NCI-H1694 treated with DMSO at 0.1 percent for 48 hours (cell line): ENCODE results near the gene TNP2.

Experiments used
- DNase-seq: peaks from one replicate; lab custom pipeline; 2025; lab: John Stamatoyannopoulos, UW

TNP2 gene

GRCh38 chr16:11256661-11257130 lies 12.4 kb downstream of the TNP2 start:
- DNase-seq, result no peak

GRCh38 chr16:11255737-11256660 lies 13.1 kb downstream of the TNP2 start, which contains the start of gene SOCS1:
Gene SOCS1 (minus strand): TSS chr16:11256204. CDS start chr16:11255478, 726 bp downstream.
- DNase-seq, result peak; percentile 49

DNA sequence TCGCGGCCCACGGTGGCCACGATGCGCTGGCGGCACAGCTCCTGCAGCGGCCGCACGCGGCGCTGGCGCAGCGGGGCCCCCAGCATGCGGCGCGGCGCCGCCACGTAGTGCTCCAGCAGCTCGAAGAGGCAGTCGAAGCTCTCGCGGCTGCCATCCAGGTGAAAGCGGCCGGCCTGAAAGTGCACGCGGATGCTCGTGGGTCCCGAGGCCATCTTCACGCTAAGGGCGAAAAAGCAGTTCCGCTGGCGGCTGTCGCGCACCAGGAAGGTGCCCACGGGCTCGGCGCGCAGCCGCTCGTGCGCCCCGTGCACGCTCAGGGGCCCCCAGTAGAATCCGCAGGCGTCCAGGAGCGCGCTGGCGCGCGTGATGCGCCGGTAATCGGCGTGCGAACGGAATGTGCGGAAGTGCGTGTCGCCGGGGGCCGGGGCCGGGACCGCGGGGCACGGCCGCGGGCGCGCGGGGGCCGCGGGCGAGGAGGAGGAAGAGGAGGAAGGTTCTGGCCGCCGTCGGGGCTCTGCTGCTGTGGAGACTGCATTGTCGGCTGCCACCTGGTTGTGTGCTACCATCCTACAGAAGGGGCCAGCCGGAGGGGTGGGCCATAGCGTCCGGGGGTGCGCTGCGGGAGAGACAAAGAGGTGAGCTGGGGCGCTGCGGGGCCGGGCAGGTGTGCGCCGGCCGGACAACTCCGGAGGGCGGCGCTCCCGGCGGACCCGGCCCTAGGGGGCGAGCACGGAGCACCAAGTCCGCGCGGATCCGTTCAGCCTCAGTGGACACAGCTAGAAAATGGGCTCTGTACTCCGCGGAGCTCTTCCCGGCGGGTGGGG lies 14.0 kb downstream of the TNP2 start:
- no peak for DNase-seq

GRCh38 chr16:11253995-11254912 lies 14.9 kb downstream of the TNP2 start:
- no peak for DNase-seq

DNA sequence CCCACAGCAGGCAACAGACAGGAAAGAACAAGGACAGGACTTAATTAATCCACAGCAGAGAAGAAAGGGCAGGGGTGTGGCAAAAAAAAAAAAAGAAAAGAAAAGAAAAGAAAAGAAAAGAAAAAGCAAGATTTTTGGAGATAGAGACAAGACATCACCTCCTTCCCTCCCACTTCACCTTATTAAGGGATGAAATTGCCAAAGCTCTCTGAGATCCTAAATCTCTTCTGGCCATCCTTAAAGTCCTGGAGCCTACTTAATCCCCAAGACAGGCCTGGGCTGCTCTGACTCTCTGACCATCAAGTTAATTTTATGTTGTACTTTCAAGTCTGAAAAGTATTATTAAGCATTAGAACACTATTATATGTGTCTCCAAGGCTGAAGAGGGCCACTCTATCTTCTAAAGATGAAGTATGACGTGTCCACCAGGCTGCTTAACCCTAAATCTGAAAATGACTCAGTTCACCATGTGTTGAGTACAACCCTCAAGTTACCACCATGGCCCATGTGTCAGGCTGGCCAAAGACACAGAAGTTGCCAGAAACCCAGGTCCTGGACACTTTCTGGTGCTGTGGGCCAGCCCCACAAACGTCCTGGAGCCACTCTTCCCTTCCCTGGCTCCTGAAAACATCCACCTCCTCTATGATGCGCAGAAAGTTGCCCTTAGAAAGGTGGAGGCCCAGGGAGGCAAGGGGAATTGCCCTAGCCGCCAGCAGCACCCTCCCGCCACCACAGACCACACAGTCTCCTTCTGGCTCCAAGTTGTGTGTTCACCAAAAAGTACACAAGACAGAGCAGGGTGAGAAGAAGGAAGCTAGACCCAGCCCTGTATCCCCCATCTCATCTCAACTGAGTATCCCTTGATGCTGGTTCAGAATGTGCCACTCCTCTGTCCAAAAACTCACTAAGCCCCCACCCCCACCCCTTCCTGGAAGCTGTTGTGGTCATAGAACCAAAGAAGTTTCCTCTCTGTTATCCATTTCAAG lies 15.8 kb downstream of the TNP2 start:
- no peak for DNase-seq

DNA sequence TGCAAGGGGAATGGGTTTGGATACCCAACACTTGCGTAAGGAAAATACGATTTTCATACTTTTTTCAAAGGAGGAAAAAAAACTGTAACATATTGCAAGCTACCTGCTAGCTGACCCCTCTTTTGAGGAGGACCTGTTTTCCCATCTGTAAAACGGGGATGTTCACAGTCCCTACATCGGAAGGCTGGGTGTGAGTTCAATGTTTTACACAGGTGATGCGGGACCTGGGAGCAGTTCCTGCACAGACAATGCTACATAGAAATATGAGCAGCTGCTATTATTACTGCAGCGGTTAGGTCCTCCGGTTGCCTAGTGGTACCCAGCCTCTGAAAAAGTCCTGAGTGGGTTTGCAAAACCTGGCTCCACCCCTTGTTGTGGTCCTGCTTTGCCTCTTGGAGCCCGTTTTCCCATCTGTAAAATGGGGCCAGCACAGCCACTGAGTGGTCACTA lies 16.6 kb downstream of the TNP2 start:
- DNase-seq, result no peak

GRCh38 chr16:11251525-11252481 lies 17.3 kb downstream of the TNP2 start:
- no peak for DNase-seq

GRCh38 chr16:11250786-11251524 lies 18.2 kb downstream of the TNP2 start:
- DNase-seq, result no peak

DNA sequence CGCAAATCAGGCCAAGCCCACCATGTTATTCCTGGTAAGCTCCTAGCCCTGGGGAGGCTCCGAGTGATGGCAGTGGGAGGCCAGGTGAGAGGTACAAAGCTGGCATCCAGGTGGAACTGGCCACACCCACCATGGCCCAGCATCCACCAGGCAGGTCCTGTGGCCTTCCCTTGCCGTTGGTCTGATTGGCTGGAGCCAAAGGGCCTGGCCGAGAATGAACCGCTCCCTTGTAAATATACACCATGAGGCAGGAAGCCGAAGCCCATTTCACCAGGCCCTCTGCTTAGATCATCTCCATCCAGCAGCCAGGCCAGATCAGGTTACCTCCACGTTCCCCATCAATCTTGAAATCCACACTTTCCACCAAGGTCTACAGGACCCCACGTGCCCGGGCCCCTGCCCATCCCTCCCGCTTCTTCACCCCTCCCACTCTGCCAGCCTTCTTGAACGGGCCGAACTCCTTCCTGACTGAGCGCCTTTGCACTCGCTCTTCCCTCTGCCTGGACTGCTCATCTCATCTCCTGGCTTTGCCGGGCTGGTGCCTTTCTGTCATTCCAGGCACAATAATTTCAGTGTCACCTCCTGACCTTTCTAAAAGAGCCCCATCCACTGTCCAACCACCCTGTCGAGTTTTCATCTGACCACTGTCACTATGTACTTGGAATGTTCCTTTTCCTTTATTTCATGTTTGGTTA lies 18.9 kb downstream of the TNP2 start:
- no peak for DNase-seq

GRCh38 chr16:11249233-11250061 lies 19.7 kb downstream of the TNP2 start:
- no peak for DNase-seq

DNA sequence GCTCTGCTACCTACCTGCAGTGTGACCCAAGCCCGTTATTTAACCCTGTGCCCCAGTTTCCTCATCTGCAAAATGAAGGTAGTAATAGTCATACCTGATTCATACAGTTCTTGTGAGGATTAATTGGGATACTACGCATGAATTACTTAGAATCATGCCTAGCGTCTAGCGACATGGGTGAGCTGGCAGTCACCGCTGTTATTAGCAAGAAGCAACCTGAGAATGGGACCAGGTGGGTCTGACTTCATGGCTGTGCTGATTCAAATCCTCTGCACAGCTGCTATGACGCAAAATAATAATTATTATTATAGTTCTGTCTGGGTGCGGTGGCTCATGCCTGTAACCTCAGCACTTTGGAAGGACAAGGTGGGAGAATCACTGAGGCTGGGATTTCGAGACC lies 21.0 kb downstream of the TNP2 start:
- peak; percentile 23 for DNase-seq

DNA sequence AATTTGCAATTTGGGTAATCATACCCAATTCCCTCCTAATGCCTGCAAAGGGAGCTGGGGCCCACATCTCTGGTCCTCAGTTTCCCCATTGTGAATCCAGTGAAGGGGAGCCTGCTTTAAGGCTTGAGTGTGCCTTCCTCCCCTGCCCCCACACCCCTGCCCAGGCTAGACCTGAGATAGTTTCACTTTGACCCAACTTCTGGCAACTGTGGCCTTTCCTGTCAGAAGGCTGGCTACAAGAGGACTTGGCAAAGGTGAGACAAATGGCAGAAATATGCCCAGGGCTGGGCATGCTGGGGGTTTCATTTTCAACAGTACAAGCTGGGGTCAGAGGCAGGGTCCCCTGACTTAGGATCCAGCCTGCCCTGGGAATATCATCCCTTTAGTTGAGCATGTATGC lies 23.1 kb downstream of the TNP2 start:
- DNase-seq, result no peak

DNA sequence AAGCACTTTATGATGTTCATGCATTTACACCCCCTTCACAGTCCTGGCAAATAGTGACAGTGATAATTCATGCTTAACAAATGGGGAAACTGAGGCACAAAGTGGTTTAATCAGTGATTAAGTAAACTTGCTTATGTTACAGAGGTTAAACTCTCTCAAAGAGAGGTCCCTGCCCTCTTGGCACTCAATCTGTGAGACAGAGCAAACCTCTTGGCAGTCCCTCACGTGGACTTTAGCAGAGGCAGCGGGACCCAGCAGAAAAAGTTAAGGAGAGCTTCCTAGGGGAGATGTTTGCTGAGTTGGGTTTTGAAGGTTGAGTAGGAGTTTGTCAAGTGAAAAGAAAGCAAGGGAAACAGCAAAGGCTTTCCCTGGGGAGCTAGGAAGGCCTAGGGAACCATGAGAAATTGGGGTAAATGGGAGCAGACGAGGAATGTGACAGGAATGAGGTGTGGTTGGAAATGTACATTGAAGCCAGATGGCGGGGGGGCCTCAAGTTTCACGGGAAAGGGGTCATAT lies 23.8 kb downstream of the TNP2 start:
- DNase-seq, result no peak

- peak; percentile 51 for DNase-seq
These were observed 26.5 kb downstream of the TNP2 start for GRCh38 chr16:11242658-11243057.

- no peak for DNase-seq
These were observed 27.5 kb downstream of the TNP2 start for GRCh38 chr16:11241480-11242204.
